ENCODE measurements around the gene SEMA3C. TPM values are rescaled to one million over a fixed set of nuclear protein-coding genes. Genes with fewer than 3 reads are reported as not detected.

Gene SEMA3C
- total RNA-seq, 2 experiments from 2014 or later, result not detected

- Mint-ChIP-seq H3K4me1 (ENCODE audit: low read depth) (no peaks in the 10 kb centered on the region), H3K4me3 (no peak overlapping the region), H3K27me3 (no peaks in the 10 kb centered on the region), H3K9me3 (peaks cover 2% of the 10 kb centered on the region), H3K36me3 (ENCODE audit: low read depth) (no peaks in the 10 kb centered on the region), H3K27ac (no peak overlapping the region)
- intact Hi-C loops (cut with micrococcal nuclease), result no loop called here
- POLR2A ChIA-PET, result no interaction called here
- TF ChIP-seq, protein P1, sequence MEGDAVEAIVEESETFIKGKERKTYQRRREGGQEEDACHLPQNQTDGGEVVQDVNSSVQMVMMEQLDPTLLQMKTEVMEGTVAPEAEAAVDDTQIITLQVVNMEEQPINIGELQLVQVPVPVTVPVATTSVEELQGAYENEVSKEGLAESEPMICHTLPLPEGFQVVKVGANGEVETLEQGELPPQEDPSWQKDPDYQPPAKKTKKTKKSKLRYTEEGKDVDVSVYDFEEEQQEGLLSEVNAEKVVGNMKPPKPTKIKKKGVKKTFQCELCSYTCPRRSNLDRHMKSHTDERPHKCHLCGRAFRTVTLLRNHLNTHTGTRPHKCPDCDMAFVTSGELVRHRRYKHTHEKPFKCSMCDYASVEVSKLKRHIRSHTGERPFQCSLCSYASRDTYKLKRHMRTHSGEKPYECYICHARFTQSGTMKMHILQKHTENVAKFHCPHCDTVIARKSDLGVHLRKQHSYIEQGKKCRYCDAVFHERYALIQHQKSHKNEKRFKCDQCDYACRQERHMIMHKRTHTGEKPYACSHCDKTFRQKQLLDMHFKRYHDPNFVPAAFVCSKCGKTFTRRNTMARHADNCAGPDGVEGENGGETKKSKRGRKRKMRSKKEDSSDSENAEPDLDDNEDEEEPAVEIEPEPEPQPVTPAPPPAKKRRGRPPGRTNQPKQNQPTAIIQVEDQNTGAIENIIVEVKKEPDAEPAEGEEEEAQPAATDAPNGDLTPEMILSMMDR (IDR thresholded peaks at IDR 0.05), result no peak
- CTCF ChIA-PET, result no interaction called here
- ATAC-seq (no peak), DNase-seq (no peak)
Measured at GRCh38 chr7:80900583-80901576, 18.0 kb downstream of the SEMA3C start.

GRCh38 chr7:80896906-80897598 lies 21.8 kb downstream of the SEMA3C start:
- POLR2A ChIA-PET, result no interaction called here
- no peaks in the 10 kb centered on the region for H3K27me3 Mint-ChIP-seq

DNA sequence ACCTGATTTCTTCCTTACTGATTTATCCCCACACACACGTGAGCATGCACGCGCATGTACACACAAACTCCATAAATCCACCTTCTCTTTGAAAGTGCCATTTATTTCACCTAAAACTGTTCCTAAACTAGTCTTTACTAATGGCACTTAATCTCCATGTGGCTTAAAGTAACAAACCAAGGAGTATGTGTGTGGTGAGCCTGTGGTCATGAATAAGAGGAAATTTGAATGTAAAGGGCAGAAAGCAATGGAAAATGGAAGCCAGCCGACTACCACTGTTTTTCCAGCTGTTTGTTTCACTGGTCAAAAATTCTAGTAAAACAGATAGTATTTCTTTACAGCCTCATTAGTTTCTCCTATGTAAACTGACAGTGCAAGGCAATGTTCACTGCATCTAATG lies 23.8 kb downstream of the SEMA3C start:
- ChIA-PET POLR2A (no interaction called here), CTCF (no interaction called here)
- Mint-ChIP-seq H3K4me1 (ENCODE audit: low read depth) (no peaks in the 10 kb centered on the region), H3K27me3 (no peaks in the 10 kb centered on the region), H3K36me3 (ENCODE audit: low read depth) (no peaks in the 10 kb centered on the region), H3K27ac (no peak overlapping the region), H3K9me3 (peaks cover 2% of the 10 kb centered on the region), H3K4me3 (no peak overlapping the region)
- intact Hi-C loops (cut with micrococcal nuclease), result no loop called here
- ATAC-seq (no peak), DNase-seq (no peak)
- TF ChIP-seq, protein P1 (IDR thresholded peaks at IDR 0.05), result no peak

More at GRCh38 chr7:80896906-80897598, 21.8 kb downstream of the SEMA3C start:
- intact Hi-C loops (cut with micrococcal nuclease), result no loop called here
- TF ChIP-seq, protein P1 (IDR thresholded peaks at IDR 0.05), result no peak
- CTCF ChIA-PET, result no interaction called here
- H3K27ac Mint-ChIP-seq, result no peak overlapping the region
- no peak for ATAC-seq
- no peak overlapping the region for H3K4me3 Mint-ChIP-seq
- no peaks in the 10 kb centered on the region for H3K36me3 Mint-ChIP-seq (ENCODE audit: low read depth)
- no peak for DNase-seq
- no peaks in the 10 kb centered on the region for H3K4me1 Mint-ChIP-seq (ENCODE audit: low read depth)
- H3K9me3 Mint-ChIP-seq, result peaks cover 2% of the 10 kb centered on the region

GRCh38 chr7:80891259-80891544 lies 27.6 kb downstream of the SEMA3C start:
- TF ChIP-seq, protein P1 (IDR thresholded peaks at IDR 0.05), result no peak

More at GRCh38 chr7:80891259-80891544, 27.6 kb downstream of the SEMA3C start:
- intact Hi-C loops (cut with micrococcal nuclease), result no loop called here
- Mint-ChIP-seq H3K36me3 (ENCODE audit: low read depth) (no peaks in the 10 kb centered on the region), H3K27ac (no peak overlapping the region), H3K4me1 (ENCODE audit: low read depth) (no peaks in the 10 kb centered on the region), H3K27me3 (no peaks in the 10 kb centered on the region), H3K9me3 (no peaks in the 10 kb centered on the region), H3K4me3 (no peak overlapping the region)
- DNase-seq (no peak), ATAC-seq (no peak)
- CTCF ChIA-PET, result no interaction called here
- POLR2A ChIA-PET, result no interaction called here
